HG02571 (cell line): ENCODE results near the gene FHIT.

Source experiments
- ATAC-seq: cut with Tn5 transposase; IDR thresholded peaks from one replicate; pipeline ENCODE4 v1.9.1; 2021; ENCODE audit warnings: mild to moderate bottlenecking, moderate library complexity; ENCODE audit not compliant: unreplicated experiment

Gene FHIT

DNA sequence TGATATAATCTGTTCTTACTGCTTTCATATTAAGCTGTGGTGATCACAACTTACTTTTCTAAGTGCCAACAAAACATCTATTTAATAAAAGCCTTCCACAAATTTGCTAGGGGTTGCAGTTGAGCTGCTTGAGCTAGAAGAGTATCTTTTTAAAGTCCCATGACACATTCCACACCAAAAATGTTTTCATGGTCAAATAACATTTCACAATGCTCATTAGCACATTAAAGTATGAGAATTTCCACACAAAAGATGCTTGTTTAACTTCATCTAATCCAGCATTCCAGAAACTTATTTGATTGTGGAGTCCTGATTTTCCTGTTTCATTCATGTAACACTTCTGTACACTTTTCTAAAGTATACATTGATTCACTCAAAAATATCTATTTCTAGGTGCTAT is 1325.3 kb downstream of the FHIT start:
- no peak for ATAC-seq

- ATAC-seq, result no peak
Measured at GRCh38 chr3:59922192-59922591, 1329.1 kb downstream of the FHIT start.

DNA sequence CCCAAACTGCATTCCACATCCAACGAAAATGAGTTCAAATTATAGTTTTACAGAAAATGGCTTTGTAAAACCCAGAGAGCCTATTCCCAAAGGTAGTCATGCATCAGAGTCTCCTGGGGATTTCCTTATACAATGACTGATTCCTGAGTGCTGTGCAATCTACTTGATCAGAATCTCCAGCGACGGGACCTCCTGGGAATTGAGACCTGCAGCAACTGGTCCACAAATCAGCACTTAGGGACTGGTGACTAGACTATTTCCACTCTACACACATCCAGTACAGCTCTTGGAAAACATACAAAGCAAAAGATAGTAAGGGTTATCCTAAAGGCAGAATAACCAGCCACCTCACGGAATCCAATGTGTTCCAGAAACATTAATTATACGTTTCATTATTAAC is 1330.4 kb downstream of the FHIT start:
- ATAC-seq, result no peak

GRCh38 chr3:59919586-59919985 is 1331.7 kb downstream of the FHIT start:
- no peak for ATAC-seq

GRCh38 chr3:59914251-59914650 is 1337.0 kb downstream of the FHIT start:
- ATAC-seq, result no peak

DNA sequence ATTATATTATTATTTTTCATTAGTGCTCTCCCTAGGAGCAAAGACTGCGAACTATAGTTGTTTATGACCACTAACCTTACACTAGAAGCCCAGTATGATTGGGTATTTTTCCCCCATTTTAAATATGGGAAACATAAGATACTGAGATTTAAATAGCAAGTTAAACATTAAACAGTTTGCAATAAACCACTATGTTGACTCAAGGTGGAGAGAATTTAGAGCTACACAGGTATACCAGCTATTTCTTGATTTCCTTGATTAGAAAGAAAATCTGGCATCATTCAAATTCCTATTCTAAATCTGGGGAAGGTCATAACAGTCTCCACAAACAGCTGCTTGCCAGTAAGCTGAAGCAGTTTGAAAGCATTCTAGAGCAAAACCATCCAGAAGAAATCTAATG is 1337.6 kb downstream of the FHIT start:
- ATAC-seq, result no peak

- ATAC-seq, result no peak
Measured at GRCh38 chr3:59908701-59909100, 1342.6 kb downstream of the FHIT start.

DNA sequence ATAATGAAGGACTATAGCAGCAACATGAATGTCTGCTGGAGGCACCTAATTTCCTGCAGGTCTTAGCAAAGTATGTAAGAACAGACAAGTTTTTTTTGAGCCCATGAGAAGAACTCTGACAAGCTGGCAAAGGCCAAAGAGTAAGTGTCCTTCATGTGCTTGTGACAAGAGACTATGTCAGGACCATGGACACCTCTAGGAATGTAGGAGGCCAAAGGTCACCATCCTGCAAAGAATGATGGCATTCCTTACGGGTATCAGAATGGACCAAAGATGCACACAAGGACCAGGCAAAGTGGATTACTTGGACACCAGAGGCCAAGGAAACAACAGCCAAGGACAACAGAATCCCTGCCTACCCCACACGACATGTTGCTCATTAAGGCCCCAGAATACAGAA is 1343.0 kb downstream of the FHIT start:
- no peak for ATAC-seq

DNA sequence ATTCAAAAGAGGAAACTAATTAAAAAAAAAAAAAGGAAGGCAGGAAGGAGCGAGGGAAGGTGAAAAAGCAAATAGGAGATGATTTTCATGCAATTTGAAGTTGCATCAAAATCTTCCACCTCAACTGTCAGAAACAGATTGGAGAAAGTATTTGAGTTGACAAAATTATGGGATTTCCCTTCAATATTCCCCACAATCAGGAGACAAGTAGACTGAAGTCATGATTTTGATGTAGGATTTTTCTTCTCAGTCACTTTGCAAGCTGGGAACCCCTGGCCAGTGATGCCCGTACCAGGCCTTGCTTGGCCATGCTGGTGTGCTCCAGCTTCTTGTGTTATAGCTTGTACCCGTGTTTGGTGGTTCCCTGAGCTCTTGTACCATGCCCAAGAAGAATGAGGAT is 1347.0 kb downstream of the FHIT start:
- no peak for ATAC-seq

DNA sequence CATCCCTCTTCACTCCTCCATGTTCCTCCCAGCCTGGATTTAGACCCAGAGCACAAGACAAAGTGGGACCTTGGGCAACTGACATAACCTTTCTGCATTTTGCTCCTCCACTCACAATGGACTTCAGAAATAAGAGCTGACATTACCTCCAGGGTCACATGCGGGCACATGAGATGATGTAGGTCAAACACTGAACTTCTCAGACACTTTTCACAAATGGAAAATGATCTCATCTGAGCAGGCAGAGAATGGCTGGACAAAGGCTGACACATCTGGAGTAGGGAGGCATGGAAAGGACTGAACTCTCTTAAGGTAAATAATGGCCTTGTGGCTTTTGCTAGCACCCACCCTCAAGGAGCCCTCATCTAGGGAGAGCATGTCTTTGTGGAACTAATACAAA is 1352.2 kb downstream of the FHIT start:
- no peak for ATAC-seq

DNA sequence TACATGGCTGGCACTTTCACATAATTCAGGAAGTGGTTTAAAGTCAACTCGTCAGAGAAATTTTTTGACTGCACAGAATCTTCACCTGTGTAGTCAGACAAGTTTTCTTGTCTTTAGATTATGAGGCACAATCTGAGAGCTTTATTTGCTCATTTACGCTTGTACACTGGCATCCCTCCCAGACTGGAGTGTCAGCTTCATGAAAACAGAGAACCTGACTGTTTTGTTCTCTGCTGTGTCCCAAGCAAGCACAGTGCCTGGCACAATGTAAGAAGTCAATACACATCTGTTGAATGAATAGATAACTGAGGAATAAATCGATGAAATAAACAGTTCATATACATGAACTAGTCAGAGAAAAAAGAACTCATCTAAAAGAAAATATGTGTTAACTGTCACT is 1355.3 kb downstream of the FHIT start:
- no peak for ATAC-seq

DNA sequence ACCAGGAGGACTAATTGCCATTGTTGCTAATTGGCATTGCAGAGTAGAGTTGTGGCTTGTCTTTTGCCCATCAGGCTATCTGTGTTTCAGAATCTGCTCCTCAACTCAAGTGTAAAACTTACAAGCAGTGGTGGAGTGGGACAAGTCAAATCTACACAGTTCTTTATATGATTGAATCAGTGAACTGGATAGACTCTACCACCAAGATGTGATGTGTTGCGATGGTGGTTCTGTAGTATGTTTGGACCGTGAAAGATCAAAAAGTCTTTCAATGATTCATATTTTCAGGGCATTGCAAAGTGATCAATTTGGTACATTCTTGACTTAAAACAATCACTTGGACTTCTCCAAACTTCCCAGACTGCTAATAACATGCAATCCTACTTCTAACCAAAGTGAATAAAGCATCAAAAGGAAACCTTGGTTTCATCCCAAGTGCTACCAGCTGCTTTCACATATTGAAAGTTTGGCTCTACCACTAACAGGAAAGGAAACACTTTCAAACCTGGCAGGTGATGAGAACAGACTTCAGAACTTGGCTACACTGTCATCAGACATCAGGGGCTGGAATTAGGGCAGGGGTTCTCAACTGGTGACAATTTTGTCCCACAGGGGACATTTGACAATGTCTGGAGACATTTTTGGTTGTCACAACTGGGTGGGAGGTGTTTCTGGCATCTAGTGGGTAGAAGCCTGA is 1356.7 kb downstream of the FHIT start:
- ATAC-seq, result no peak

GRCh38 chr3:59890639-59891038 is 1360.6 kb downstream of the FHIT start:
- no peak for ATAC-seq

GRCh38 chr3:59886790-59887189 is 1364.5 kb downstream of the FHIT start:
- no peak for ATAC-seq

GRCh38 chr3:59885899-59886400 is 1365.3 kb downstream of the FHIT start:
- ATAC-seq, result no peak

DNA sequence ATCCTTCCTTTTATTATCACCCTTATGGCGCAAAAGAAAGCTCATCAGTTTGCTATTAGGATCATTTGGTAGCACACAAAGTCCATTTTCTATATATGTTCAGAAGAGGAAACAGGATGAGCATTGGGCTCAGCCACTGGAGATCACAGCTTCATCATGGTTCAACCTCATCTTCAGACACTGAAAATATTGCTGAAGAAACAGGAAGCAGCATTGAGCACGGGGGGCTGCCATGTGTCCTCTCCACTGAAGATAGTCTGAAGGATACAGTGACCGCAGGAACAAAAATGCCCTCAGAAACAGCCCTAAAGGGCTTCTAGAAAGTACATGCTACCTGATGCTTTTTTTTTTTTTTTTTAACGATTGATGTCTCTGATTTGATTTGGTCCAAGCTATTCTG is 1366.2 kb downstream of the FHIT start:
- no peak for ATAC-seq

GRCh38 chr3:59884409-59884808 is 1366.8 kb downstream of the FHIT start:
- ATAC-seq, result no peak

DNA sequence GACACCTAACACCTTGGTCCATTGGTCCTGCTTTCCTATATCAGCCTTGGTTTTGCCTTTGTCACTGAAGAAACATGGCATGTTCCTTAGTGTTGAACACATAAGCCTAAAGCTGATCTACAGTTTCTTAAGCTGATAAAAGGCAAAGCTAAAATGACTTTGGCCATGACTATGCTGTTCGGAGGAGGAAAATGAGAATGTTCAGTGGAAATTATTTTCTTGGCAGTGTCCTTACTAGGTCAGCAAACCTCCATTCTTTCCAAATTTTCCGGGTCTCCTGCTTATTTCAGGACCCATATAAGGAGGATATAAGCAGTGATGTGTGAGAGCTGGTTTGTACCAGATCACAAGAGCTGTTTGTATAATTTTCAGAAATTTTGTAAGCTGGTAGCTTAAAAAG is 1368.5 kb downstream of the FHIT start:
- ATAC-seq, result no peak

- no peak for ATAC-seq
Measured at GRCh38 chr3:59880717-59881116, 1370.5 kb downstream of the FHIT start.

GRCh38 chr3:59879031-59879581 is 1372.1 kb downstream of the FHIT start:
- no peak for ATAC-seq

- ATAC-seq, result no peak
Measured at GRCh38 chr3:59878038-59878427, 1373.2 kb downstream of the FHIT start.

DNA sequence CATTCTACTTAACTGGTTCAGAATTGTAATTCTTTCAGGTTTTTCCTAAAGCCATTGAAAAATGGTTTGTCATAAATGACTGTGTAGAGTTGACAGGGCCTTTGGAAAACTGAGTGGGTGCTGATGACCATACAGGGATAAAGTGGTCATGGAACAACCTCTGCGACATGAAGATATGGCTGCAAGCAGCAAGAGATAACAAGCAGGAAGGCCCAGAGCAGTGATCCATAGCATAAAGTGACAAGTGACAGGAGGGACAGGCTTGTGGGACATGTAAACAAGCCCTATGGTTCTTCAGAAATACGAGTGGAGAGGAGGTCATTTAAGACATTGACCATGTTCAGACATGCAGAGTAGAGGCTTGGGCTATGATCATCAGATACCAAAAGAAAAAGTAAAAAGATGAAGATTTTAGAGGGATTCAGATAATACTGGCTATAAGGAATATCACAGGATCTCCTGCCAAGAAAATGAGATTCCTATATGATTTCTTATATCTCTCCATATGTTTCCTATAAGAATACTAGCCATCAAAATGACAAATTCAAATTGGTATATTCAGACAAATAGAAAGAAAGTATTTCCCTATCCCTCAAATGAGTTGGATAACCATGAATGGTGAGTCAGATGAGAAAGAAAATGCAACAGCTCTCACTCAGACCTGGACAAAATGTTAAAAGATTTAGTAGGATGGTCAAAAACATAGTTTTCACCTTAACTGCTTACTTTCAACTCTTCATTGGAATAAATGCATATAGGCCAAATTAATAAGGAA is 1373.8 kb downstream of the FHIT start:
- no peak for ATAC-seq
